NCI-H1930 (cell line): ENCODE data around the gene ANKRD11.
"Not testable (repeated sequence)": the region's sequence is repeated elsewhere in the genome, so short reads cannot be mapped to it uniquely, and the experiment has no call there.

Experiments
- DNase-seq, 2 experiments: peaks; one replicate each; lab custom pipeline; 2025; lab: John Stamatoyannopoulos, UW

The ANKRD11 gene

GRCh38 chr16:89450537-89450936 lies 39.8 kb downstream of the ANKRD11 start:
- no peak for DNase-seq

- no peak for DNase-seq
Observed at GRCh38 chr16:89449726-89450335, 40.5 kb downstream of the ANKRD11 start.

- no peak for DNase-seq
Observed at GRCh38 chr16:89448656-89449055, 41.7 kb downstream of the ANKRD11 start.

GRCh38 chr16:89446975-89447293 lies 43.4 kb downstream of the ANKRD11 start:
- DNase-seq: no peak

- DNase-seq: no peak
Observed at GRCh38 chr16:89446136-89446974, 44.0 kb downstream of the ANKRD11 start.

- DNase-seq: no peak
Observed at GRCh38 chr16:89445166-89445565, 45.2 kb downstream of the ANKRD11 start.

GRCh38 chr16:89444728-89445127 lies 45.6 kb downstream of the ANKRD11 start:
- no peak for DNase-seq

- no peak for DNase-seq
Observed at GRCh38 chr16:89444151-89444723, 46.1 kb downstream of the ANKRD11 start.

GRCh38 chr16:89443727-89444084 lies 46.7 kb downstream of the ANKRD11 start:
- DNase-seq: no peak

- no peak for DNase-seq
Observed at GRCh38 chr16:89442990-89443726, 47.2 kb downstream of the ANKRD11 start.

GRCh38 chr16:89442588-89442987 lies 47.8 kb downstream of the ANKRD11 start:
- no peak for DNase-seq

GRCh38 chr16:89439659-89440058 lies 50.7 kb downstream of the ANKRD11 start:
- DNase-seq: no peak

- no peak for DNase-seq
Observed at GRCh38 chr16:89437991-89438390, 52.4 kb downstream of the ANKRD11 start.

GRCh38 chr16:89437251-89437987 lies 52.9 kb downstream of the ANKRD11 start:
- DNase-seq: no peak

GRCh38 chr16:89436366-89436765 lies 54.0 kb downstream of the ANKRD11 start:
- no peak for DNase-seq

- not testable (repeated sequence) for DNase-seq
Observed at GRCh38 chr16:89435059-89435458, 55.3 kb downstream of the ANKRD11 start.

- no peak for DNase-seq
Observed at GRCh38 chr16:89434490-89434889, 55.9 kb downstream of the ANKRD11 start.

GRCh38 chr16:89433363-89433984 lies 56.9 kb downstream of the ANKRD11 start:
- DNase-seq: not testable (repeated sequence)

GRCh38 chr16:89431630-89432029 lies 58.7 kb downstream of the ANKRD11 start:
- DNase-seq: no peak

- no peak for DNase-seq
Observed at GRCh38 chr16:89431158-89431584, 59.2 kb downstream of the ANKRD11 start.

GRCh38 chr16:89430436-89431157 lies 59.8 kb downstream of the ANKRD11 start:
- no peak for DNase-seq
